ENCODE measurements around the gene GABPB1. TPM values are rescaled to one million over a fixed set of nuclear protein-coding genes. Genes with fewer than 3 reads are reported as not detected.

GABPB1 gene
- total RNA-seq, 1 experiment from 2014 or later, result 45.0 TPM

- Histone ChIP-seq H3K18ac (ENCODE audit: insufficient read length, low read depth, low read length) (no peak overlapping the region), H2BK120ac (ENCODE audit: low read depth, low read length, poor library complexity, severe bottlenecking) (no peak overlapping the region), H3K9me3 (ENCODE audit: control insufficient read depth, low read depth, low read length) (no peaks in the 10 kb centered on the region), H3K27me3 (ENCODE audit: insufficient read depth, low read length) (no peaks in the 10 kb centered on the region), H3K79me1 (ENCODE audit: insufficient read depth, low read depth, low read length, poor library complexity, severe bottlenecking) (peaks cover 6% of the 10 kb centered on the region), H2BK15ac (ENCODE audit: low read depth, low read length) (no peak overlapping the region), H4K20me1 (ENCODE audit: control insufficient read depth, insufficient read depth, insufficient read length) (no peaks in the 10 kb centered on the region), H3K27ac (ENCODE audit: insufficient read length, low read depth, low read length) (no peak overlapping the region), H3K79me2 (ENCODE audit: insufficient read depth, low read length) (no peaks in the 10 kb centered on the region; the same call in 1 of the 2 replicates), H4K91ac (ENCODE audit: insufficient read length, low read depth, low read length) (no peak overlapping the region), H2AFZ (ENCODE audit: low read length) (no peak overlapping the region), H3K56ac (ENCODE audit: insufficient read length, low read depth, low read length) (no peak overlapping the region), H4K5ac (ENCODE audit: insufficient read length, low read depth, low read length) (no peak overlapping the region), H3K4me1 (ENCODE audit: insufficient read depth, low read length) (peaks cover 5% of the 10 kb centered on the region; the same call in 1 of the 2 replicates), H3K23me2 (ENCODE audit: insufficient read length, low read depth, low read length, poor library complexity, severe bottlenecking) (no peaks in the 10 kb centered on the region), H3K14ac (ENCODE audit: insufficient read depth, low read length) (no peak overlapping the region), H3K4ac (ENCODE audit: low read depth, low read length) (no peak overlapping the region), H3K4me2 (ENCODE audit: insufficient read depth, insufficient read length, low read length) (no peak overlapping the region), H2AK5ac (ENCODE audit: insufficient read length, low read length) (no peak overlapping the region), H4K8ac (replicated peaks; ENCODE audit: insufficient read length, low read depth, low read length) (no peak overlapping the region), H2BK20ac (ENCODE audit: low read depth, low read length, poor library complexity, severe bottlenecking) (no peak overlapping the region), H3K9ac (ENCODE audit: extremely low read depth, insufficient read length, low read length) (no peak overlapping the region), H2BK12ac (ENCODE audit: insufficient read length, low read depth, low read length) (no peak overlapping the region), H3K23ac (ENCODE audit: insufficient read length, low read depth, low read length) (no peak overlapping the region), H3T11ph (ENCODE audit: low read length) (no peak overlapping the region), H2BK5ac (ENCODE audit: insufficient read length, low read length) (no peak overlapping the region)
- Mint-ChIP-seq H3K36me3 (ENCODE audit: insufficient read depth in 1 of 3, low read depth in 3 of 3) (peaks cover 0 to 2% (median 0%) of the 10 kb centered on the region in 3 experiments; a peak in 4 of 7 replicates), H3K4me1 (peaks cover 11 to 16% of the 10 kb centered on the region in 2 experiments), H3K27ac (peak overlapping the region in 2 of 3 experiments; percentile 66 to 82; a peak in 3 of 7 replicates), H3K4me3 (no peak overlapping the region), H3K27me3 (ENCODE audit: low read depth) (no peaks in the 10 kb centered on the region), H3K9me3 (no peaks in the 10 kb centered on the region)
- WGBS (ENCODE audit: extremely low coverage, insufficient read length, low lambda C conversion rate), result no CpG with 5 or more reads among the region's 4 CpGs
- no peak for DNase-seq
- TF ChIP-seq CTCF (conservative IDR thresholded peaks at IDR 0.05), result no peak
Measured at GRCh38 chr15:50335251-50335650, 19.7 kb downstream of the GABPB1 start.
